Mucosa of stomach (tissue), 1 donor: ENCODE data around the gene AP2A1.

Source experiments
- H3K27me3 ChIP-seq: one replicate; pipeline ENCODE4 v1.7.0; 2013; ENCODE audit warnings: mild to moderate bottlenecking, low read length; ENCODE audit not compliant: control insufficient read depth, insufficient read depth
- H3K36me3 ChIP-seq: one replicate; pipeline ENCODE4 v1.7.0; 2013; ENCODE audit warnings: low read length; ENCODE audit not compliant: control insufficient read depth, insufficient read depth
- H3K4me1 ChIP-seq: one replicate; pipeline ENCODE4 v1.7.0; 2013; ENCODE audit warnings: mild to moderate bottlenecking, low read length; ENCODE audit not compliant: control insufficient read depth, insufficient read depth
- H3K4me3 ChIP-seq: one replicate; pipeline ENCODE4 v1.7.0; 2013; ENCODE audit warnings: low read length
- H3K9ac ChIP-seq: one replicate; pipeline ENCODE4 v1.7.0; 2013; ENCODE audit warnings: mild to moderate bottlenecking, low read length, moderate library complexity
- H3K9me3 ChIP-seq: one replicate; pipeline ENCODE4 v1.7.0; 2013; ENCODE audit warnings: mild to moderate bottlenecking, low read length, moderate library complexity; ENCODE audit not compliant: control insufficient read depth
- donor health status: Pancreatic carcinoma.

Gene AP2A1

GRCh38 chr19:49767967-49768581, 1.3 kb downstream of the AP2A1 start:
- H3K9ac ChIP-seq: peak overlapping the region; percentile 93
- no peaks in the 10 kb centered on the region for H3K27me3 ChIP-seq
- H3K36me3 ChIP-seq: no peaks in the 10 kb centered on the region
- H3K4me3 ChIP-seq: peak overlapping the region; percentile 96
- peaks cover 31% of the 10 kb centered on the region for H3K4me1 ChIP-seq
- H3K9me3 ChIP-seq: no peaks in the 10 kb centered on the region

GRCh38 chr19:49770529-49770928, 3.7 kb downstream of the AP2A1 start:
- no peaks in the 10 kb centered on the region for H3K27me3 ChIP-seq
- H3K9me3 ChIP-seq: no peaks in the 10 kb centered on the region
- H3K4me1 ChIP-seq: peaks cover 28% of the 10 kb centered on the region
- H3K9ac ChIP-seq: no peak overlapping the region
- no peaks in the 10 kb centered on the region for H3K36me3 ChIP-seq
- no peak overlapping the region for H3K4me3 ChIP-seq

DNA sequence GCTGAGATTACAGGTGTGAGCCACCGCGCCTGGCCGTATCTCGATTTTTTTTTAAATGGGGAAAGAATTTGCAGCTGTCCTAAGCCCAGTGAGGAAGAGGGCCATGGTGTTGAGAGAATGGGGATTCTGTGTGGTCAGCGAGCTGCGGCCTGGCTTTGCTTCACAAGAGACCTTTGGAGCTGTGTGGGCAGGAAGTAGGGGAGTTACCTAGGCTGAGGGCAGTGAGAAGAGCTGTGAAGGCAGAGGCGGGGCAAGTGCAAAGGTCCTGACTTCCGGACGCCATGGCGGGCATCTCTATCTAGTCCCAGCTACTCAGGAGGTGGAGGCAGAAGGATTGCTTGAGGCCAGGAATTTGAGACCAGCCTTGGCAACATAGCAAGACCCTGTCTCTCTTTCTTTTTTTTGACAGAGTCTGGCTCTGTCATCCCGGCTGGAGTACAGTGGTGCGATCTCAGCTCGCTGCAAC, 4.9 kb downstream of the AP2A1 start:
- Histone ChIP-seq H3K27me3 (no peaks in the 10 kb centered on the region), H3K4me3 (no peak overlapping the region), H3K9me3 (no peaks in the 10 kb centered on the region), H3K36me3 (no peaks in the 10 kb centered on the region), H3K4me1 (peaks cover 21% of the 10 kb centered on the region), H3K9ac (no peak overlapping the region)

- H3K9ac ChIP-seq: no peak overlapping the region
- H3K4me3 ChIP-seq: no peak overlapping the region
- no peaks in the 10 kb centered on the region for H3K36me3 ChIP-seq
- H3K27me3 ChIP-seq: no peaks in the 10 kb centered on the region
- no peaks in the 10 kb centered on the region for H3K9me3 ChIP-seq
- peaks cover 16% of the 10 kb centered on the region for H3K4me1 ChIP-seq
Observed at GRCh38 chr19:49772850-49773432, 6.1 kb downstream of the AP2A1 start.

- H3K36me3 ChIP-seq: no peaks in the 10 kb centered on the region
- no peaks in the 10 kb centered on the region for H3K27me3 ChIP-seq
- H3K9me3 ChIP-seq: no peaks in the 10 kb centered on the region
- H3K9ac ChIP-seq: no peak overlapping the region
- H3K4me1 ChIP-seq: peaks cover 7% of the 10 kb centered on the region
- no peak overlapping the region for H3K4me3 ChIP-seq
Observed at GRCh38 chr19:49773663-49774350, 7.0 kb downstream of the AP2A1 start.

DNA sequence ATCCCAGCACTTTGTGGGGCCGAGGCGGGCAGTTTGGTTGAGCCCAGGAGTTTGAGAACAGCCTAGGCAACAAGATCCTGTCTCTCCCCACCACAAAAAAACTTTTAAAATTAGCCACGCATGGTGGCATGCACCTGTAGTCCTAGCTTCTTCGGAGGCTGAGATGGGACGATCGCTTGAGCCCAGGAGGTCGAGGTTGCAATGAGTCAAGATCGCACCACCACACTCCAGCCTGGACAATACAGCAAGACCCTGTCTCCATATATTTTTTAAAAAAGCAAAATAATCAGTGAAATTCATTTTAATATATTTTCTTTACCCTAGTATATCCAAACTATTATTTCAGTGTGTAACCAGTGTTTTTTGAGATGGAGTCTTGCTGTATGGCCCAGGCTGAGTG, 8.2 kb downstream of the AP2A1 start:
- no peaks in the 10 kb centered on the region for H3K27me3 ChIP-seq
- peaks cover 5% of the 10 kb centered on the region for H3K4me1 ChIP-seq
- no peaks in the 10 kb centered on the region for H3K9me3 ChIP-seq
- no peak overlapping the region for H3K4me3 ChIP-seq
- H3K36me3 ChIP-seq: no peaks in the 10 kb centered on the region
- H3K9ac ChIP-seq: no peak overlapping the region

GRCh38 chr19:49775742-49776370, 9.1 kb downstream of the AP2A1 start:
- H3K4me1 ChIP-seq: peaks cover 5% of the 10 kb centered on the region
- no peak overlapping the region for H3K9ac ChIP-seq
- no peaks in the 10 kb centered on the region for H3K27me3 ChIP-seq
- no peaks in the 10 kb centered on the region for H3K36me3 ChIP-seq
- H3K9me3 ChIP-seq: no peaks in the 10 kb centered on the region
- H3K4me3 ChIP-seq: no peak overlapping the region

DNA sequence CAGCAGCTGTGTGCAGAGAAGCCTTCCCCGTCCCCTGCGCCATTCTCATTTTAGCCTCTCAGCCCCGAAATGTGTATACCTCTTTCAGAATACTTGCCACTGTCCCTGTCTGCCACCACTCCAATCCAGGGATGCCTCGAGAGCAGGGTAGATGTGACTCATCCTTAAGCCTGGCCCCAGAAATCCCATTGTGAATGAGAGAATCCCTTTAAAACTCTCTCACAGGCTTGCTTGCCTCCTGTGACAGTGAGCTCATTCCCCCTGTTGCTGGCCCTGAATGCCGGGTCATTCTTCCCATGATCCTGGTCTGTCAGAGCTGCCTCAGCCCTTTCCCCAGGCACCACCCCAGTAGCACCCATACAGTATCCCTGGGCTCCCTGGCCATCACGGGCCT, 9.6 kb downstream of the AP2A1 start:
- H3K9ac ChIP-seq: no peak overlapping the region
- H3K4me1 ChIP-seq: peaks cover 5% of the 10 kb centered on the region
- no peaks in the 10 kb centered on the region for H3K9me3 ChIP-seq
- H3K4me3 ChIP-seq: no peak overlapping the region
- H3K36me3 ChIP-seq: no peaks in the 10 kb centered on the region
- no peaks in the 10 kb centered on the region for H3K27me3 ChIP-seq

GRCh38 chr19:49779731-49780555, 13.1 kb downstream of the AP2A1 start:
- peaks cover 14% of the 10 kb centered on the region for H3K36me3 ChIP-seq
- no peaks in the 10 kb centered on the region for H3K9me3 ChIP-seq
- H3K4me3 ChIP-seq: no peak overlapping the region
- H3K27me3 ChIP-seq: no peaks in the 10 kb centered on the region
- no peaks in the 10 kb centered on the region for H3K4me1 ChIP-seq
- H3K9ac ChIP-seq: no peak overlapping the region

DNA sequence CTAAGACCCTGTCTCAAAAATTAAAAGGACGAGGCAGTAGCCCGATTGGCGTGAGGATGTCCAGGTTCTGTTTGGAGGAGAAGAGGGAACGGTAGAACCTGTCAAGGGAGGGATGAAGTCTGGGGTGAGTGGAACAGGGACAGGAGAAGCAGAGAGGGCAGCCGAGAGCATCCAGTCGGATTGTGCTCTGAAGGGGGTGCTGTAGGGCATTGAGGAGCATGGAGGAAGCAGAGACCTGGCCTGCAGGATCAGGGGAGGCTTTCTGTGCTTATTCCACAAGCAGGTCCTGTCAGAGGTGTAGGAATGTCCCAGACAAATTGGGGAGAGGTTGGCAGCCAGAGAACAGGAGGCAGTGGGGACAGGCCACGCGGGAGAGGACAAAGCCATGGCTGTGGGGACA, 14.1 kb downstream of the AP2A1 start:
- Histone ChIP-seq H3K27me3 (no peaks in the 10 kb centered on the region), H3K9me3 (no peaks in the 10 kb centered on the region), H3K36me3 (peaks cover 14% of the 10 kb centered on the region), H3K4me3 (no peak overlapping the region), H3K9ac (no peak overlapping the region), H3K4me1 (no peaks in the 10 kb centered on the region)

- Histone ChIP-seq H3K36me3 (peaks cover 14% of the 10 kb centered on the region), H3K9ac (no peak overlapping the region), H3K4me1 (peaks cover 2% of the 10 kb centered on the region), H3K4me3 (no peak overlapping the region), H3K27me3 (no peaks in the 10 kb centered on the region), H3K9me3 (no peaks in the 10 kb centered on the region)
Observed at GRCh38 chr19:49781394-49781793, 14.6 kb downstream of the AP2A1 start.
